Activated CD4-positive, alpha-beta T cell treated with anti-CD3 and anti-CD28 coated beads, Interleukin-10, Interleukin-2, amounts not matched to agents 100 ng/mL and 50 ng/mL, durations not matched to agents 16 hours and 8 hours (primary cell): ENCODE results near the gene SPECC1.
A peak's percentile ranks its signal among the peaks of the same experiment; 100 is the strongest.
"Not testable (repeated sequence)": the region's sequence is repeated elsewhere in the genome, so short reads cannot be mapped to it uniquely, and the experiment has no call there.

ENCODE experiments used
- DNase-seq: peaks from one replicate; pipeline ENCODE4 v3.0.0-alpha.2; 2020

Gene SPECC1

DNA sequence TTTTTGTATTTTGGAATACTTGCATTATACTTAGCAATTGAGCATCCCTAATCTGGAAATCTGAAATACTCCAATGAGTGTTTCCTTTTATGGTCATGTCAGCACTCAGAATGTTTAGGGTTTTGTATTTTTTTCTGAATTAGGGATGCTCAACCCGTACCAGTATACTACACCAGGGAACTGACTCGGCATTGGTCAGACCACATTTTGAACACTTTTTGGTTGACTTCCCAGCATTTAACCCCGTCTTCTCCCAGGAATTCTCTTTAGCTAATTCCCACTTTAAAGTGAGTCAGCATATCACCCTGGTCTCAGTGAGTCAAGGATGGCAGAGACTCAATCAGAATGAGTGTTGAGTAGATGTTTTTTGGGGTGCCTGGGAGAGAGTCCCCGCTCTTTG lies 177.9 kb downstream of the SPECC1 start:
- no peak for DNase-seq

DNA sequence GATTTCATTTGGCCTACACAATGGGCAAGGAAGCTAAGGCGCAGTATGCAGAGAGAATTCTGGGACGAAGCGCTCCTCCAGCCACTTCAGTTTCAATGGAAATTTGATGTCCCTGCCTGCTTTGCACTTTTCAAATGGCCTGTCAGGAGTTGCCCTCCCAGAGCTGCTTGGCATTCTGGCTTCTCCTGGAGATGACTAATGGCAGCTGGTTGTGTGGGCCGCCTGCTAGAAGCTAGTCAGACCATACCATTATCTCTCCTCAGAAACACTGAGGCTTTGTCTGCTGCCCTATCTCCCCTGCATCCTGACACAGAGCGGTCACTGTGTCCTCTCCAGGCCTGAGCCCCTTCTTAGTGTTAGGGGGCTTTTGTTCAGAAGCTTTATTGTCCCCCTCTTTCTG lies 180.1 kb downstream of the SPECC1 start:
- no peak for DNase-seq

DNA sequence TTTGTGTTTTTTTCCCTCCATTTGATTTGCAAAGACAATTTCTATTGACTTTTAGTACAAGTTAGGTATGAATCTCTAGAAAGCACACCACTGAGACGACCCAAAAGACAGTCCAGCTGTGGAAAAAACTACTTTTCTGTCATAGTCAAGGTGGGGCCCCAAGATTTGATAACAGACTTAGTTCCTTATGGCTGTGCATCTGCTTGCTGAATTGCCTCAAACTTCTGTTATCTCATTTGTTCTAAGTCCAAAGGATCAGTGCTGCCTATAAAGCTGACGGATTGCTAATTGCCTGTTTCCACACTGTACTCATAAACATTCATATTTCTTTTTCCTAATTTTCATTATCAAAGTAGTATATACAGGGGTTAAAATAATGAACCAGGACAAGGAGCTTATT lies 180.8 kb downstream of the SPECC1 start:
- no peak for DNase-seq

DNA sequence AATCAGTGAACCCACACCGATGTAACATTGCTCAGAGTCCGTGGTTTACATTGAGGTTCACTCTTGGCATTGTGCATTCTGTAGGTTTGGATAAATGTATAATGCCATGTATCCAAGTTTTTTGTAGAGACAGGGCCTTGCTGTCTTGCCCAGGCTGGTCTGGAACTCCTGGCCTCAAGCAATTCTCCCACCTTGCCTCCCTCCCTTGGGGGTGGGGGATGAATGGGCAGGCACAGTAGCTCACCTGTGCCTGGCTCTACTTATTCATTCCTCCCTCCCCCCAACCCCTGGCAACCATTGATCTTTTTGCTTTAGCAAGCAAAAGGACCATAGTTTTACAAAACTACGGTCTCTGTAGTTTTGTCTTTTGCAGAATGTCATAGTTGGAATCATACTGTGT lies 181.4 kb downstream of the SPECC1 start:
- no peak for DNase-seq

DNA sequence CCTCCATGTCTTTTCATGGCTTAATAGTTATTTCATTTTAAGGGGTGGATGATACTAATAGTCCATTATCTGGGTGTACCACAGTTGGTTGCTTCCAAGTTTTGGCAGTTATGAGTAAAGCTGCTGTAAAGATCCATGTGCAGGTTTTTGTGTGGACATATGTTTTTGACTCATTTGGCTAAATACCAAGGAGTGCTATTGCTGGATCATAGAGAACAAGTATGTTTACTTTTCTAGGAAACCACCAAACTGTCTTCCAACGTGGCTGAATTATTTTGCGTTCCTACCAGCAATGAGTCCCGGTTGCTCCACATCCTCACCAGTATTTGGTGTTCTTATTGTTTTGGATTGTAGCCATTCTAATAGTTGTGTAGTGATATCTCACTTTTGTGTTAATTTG lies 181.9 kb downstream of the SPECC1 start:
- DNase-seq, result no peak

DNA sequence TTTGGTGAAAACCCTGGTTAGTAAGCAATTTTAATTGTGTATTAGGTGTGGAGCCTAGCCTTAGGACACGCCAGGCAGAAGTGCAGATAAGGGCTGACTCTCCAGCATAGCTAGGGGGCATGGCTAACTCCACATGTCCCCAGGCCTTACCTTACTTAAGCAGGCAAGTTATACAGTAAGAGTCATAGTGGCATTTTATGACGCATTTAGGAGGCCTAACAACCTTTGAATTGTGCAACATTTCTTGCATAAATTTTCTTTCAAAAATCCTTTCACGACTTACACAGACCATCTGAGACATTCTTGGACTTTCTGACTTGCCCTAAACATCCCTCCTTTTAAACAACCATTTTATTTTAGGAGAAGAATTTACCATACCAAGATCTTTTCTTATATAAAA lies 187.1 kb downstream of the SPECC1 start:
- not testable (repeated sequence) for DNase-seq

DNA sequence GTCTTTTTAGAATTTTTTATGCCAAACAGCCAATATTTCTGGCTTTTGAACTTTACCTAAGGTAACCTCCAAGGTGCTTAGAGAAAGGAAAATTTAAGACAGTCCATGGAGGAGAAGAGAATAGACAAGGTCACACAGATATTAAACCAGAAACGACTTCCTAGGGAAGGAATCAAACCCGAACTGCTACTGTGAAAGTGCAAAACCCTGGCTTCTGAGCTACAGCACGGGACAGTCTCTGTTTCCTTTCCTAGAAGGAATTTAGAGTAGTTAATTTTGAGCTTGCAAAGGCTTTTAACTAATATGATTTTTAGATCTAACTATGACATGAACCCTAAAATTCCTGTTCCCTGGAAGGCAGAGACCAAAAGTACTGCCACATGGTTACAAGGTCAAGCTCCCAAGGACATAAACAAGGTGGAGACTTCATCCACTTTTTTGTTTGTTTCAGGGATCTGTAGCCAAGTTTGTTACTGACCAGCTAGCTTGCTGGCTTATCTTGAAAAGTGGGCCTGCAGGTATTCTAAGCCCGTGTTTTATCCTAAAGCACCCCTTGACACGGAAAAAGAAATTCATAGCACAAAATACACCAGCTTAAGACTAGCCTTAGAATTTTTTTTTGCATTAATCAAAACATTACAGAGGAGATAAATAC lies 188.2 kb downstream of the SPECC1 start:
- no peak for DNase-seq

DNA sequence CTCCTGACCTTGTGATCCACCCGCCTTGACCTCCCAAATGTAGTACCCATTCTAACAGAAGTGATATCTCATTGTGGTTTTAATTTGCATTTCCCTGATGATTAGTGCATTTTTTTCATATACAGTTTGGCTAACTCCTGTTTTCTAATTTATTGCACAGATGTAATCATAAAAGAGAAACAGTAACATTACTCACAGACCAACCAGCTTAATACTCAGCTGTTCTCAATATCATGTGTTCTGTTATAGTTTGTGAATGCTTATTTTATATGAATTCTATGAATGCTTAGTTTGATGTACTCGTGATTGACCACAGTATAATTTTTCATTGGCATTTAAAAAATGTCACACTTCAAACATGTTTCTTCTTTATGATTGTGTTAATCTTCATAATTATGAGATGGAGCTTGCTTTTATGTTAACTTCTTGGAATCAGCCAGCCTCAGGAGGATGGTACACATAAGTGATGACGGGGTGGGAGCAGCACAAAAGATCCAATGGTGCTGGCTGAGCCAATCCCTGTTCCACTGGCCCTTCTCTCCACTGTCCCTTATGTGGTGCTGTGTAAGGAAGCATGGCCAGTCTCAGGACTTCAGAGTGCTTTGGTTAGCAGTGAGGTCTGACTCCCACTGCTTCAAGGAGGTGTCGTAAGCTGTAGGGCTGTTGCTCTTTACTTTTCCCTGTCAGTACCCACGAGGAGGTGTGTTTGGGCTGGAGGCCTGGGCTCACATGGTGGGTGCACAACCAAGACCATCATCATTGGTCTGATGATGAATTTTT lies 191.0 kb downstream of the SPECC1 start:
- no peak for DNase-seq

DNA sequence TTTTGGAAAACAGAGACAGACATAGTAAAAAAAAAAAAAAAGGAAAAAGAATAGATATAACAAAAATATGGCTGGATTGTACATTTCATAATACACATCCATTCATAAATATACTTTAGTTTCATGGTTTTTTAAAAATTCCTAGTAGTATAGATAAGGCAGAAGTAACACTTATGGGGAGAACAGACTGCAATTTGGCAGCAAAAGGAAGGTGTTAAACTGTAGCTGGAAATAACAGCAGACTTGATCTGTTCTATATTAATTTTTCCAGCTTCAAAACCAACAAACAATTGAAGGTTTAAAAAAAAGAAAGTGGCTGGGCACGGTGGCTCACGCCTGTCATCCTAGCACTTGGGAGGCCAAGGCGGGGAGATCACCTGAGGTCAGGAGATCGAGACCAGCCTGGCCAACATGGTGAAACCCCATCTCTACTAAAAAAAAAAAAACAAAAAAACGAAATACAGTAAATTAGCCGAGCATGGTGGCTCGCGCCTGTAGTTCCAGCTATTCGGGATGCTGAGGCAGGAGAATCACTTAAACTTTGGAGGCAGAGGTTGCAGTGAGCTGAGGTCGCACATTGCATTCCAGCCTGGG lies 191.8 kb downstream of the SPECC1 start:
- no peak for DNase-seq

DNA sequence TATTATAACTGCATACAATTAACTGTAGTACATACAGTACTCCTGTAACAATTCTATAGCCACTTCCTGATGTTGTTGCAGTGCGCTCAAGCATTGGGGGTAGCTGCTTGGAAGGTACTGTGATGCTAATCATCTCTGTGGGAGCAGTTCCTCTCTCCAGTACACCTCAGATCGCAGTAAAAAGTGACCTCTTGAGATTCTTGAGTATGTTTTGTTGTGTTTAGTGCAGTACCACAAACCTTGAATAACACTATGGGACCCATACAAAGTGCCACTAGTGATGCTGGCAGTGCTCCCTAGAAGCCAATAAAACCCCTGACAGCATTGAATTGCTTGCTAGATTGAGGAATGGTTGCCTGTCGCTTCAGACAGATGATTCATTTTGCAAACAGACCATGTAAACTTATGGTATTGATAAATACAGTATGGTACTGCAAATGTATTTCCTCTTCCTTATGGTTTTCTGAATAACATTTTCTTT lies 193.0 kb downstream of the SPECC1 start:
- no peak for DNase-seq

DNA sequence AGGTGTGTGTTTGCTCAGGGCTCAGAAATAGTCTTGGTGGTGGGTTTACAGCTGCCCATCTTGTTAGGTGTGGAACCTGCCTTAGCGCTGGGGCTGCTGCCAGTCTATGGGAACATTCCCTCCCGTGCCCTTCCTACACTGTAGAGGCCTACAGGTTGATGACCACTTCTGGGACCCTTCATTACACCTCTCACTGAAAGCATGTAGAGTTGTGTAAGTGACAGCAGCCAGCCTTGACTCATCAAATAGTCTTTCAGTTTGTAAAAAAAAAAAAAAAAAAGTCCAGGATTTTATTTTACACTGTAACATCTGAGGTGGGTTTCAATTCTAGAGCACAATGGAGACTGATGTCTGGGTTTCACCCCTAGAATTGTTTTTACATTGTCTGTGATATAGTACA lies 193.9 kb downstream of the SPECC1 start:
- DNase-seq, result no peak

DNA sequence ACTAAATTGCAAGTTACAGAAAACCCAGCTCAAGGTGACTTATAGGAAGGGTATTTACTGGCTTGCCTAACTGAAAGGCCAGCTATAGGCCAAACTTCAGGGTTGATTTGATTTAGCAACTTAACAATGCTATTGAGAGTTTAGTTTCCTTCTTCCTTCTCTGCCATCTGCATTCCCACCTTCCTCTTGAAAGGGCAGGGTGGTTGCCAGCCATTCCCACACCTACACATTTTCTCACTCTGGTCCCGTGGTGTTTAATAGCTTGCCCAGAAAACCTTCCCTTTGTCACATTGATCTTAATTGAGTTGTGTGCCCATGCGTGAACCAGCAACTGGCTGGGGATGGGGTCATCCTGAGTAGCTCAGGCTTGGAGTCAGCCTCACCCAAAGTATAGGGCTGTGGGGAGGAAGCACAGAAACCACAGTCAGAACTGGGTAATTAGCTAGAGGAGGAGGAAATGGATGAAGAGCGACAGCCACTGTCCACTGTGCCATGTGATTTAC lies 194.7 kb downstream of the SPECC1 start:
- no peak for DNase-seq

DNA sequence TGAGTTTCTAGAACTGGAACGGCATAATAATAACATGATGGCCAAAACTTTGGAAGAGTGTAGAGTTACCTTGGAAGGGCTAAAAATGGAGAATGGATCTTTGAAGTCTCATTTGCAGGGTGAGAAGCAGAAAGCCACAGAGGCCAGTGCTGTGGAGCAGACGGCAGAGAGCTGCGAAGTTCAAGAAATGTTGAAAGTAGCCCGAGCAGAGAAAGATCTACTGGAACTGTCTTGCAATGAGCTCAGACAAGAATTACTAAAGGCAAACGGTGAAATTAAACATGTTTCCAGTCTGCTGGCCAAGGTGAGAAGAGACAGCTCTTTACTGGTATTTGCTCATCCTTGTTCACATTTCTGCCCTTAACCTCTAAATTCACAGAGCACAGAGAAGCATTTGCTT lies 196.4 kb downstream of the SPECC1 start:
- DNase-seq, result no peak

DNA sequence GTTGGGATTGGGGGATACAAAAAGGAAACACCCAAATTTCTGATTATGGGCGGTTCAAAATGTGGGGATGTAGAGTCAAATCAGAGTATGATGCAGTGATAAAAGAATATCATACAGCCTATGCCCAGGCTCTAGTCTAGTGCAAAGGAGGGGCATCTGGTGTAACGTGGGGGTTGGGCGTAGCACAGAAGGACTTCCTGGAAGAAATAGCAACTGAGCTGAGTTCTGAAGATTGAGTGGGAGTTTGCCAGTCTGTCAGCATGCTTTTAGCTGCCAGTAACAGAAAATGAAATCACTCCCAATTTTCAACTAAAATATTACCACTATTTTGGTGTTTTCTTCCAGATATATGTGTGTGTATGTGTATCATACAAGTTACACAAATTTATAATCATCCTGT lies 196.9 kb downstream of the SPECC1 start:
- DNase-seq, result peak; percentile 25

DNA sequence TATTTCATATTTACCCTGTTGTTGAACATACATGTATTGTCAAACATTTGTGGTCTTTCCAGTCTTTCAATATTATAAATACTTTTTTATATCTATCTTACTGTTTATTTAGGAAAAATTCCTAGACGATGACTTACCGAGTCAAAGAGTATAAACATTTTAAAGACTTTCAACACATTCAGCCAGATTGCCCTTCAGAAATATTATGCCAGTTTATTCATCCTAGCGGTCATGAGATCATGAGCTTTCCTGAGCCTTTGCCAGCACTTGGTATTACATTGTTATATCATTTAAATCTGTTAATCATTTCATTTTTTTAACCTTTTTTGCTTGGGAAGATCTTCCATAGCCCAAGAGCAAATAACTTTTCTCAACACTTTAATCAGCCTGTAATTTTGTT lies 197.4 kb downstream of the SPECC1 start:
- no peak for DNase-seq

DNA sequence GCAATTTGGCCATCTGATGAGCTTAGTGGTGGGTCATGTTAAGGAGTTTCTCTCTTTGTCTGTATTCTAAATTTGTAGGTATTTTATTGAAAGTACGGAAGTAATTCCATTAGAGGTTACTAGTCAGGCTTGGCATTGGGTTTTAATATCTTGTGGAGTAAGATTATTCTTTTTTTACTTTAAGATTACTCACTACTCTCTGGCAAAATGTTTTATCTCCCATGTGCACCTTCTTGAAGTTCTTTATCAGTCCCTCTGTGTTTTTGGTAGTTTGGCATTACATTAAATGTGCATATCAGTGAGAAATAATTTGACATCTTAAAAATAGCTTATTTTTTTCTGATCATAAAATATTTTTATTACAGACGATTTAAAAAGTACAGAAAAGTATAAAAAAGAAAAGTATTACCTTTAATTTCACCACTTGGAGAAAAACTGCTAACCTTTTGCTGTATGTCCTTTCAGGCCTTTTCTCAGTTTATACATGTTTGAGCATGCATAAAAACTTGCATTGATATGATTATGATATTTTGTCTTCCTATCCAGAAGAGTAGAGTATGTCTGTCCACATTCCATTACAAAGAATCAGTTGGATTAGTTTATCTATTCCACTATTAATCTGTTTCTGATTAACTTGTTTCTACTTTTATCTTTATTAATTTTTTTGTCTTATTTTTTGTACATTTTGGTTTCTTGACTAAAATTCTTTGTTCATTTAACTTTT lies 198.3 kb downstream of the SPECC1 start:
- DNase-seq, result no peak

DNA sequence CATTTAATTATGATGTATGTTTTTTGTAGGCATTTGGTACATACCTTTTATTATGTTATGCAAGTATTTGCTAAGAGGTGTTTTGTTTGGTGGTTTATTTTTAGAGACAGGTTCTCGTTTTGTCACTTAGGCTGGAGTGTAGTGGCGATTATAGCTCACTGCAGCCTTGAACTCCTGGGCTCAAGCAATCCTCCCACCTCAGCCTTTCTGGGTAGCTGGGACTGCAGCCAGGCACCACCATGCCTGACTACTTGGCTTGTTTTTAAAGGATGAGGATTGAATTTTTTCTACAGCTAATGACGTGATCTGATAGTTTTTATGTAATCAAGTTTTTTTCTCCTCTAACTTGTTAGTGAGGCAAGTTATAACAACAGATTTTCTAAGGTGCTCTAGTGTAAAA lies 199.6 kb downstream of the SPECC1 start:
- DNase-seq, result no peak

DNA sequence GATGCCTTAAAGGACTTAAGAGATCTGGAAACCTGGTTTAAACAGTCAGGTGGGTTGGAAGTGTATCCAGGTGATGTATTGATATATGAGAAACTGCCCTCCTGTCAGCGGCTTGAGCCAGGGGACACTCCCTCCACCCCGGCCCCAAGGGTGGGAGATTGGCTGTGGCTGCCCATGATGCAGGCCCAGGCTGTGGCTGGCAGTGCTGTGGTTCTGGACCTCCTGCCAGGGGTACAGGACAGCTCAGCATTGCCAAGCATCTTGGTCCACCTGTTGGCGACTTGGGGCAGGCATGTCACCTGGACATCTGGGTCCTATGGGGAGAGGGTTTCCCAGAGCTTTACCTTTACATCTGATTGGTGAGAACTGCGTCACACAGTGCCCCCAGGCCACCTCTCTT lies 201.0 kb downstream of the SPECC1 start:
- no peak for DNase-seq

DNA sequence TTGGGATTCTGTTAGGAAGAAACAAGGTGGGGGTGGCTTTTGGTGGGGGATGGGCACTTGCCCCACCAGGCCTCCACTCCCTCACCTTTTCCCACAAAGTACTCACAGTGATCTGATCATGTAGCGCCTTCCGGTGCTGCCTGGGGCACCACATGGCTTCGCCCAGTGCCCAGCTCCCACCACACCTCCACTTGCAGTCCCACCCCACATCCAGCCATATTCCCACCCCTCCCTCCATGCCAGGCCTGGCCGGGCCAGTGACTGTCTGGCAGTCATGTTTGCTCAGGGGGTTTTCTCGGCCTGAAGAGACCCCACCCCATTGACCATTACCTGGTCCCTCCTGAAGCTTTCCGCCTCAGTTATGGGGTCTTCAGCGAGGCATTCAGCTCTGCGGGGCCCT lies 201.5 kb downstream of the SPECC1 start:
- no peak for DNase-seq

DNA sequence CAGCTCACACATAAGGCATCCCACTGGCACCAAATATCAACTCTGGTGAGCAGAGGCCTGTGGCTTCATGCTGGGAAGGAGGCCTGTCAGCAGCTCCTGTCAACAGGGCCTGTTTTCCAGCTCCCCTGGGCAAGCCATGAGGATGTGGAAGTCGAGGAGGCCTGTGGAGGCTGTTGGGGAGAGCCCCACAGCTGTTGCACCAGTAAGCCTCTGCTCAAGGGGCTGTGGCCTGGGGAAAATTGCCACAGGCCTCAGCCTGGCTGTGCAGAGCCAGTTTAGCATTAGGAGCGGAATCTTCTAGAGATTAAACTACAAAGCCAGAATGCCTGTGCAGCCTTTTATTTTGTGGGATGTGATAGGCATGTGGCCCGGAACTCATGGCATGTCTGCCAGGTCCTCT lies 202.1 kb downstream of the SPECC1 start:
- no peak for DNase-seq

DNA sequence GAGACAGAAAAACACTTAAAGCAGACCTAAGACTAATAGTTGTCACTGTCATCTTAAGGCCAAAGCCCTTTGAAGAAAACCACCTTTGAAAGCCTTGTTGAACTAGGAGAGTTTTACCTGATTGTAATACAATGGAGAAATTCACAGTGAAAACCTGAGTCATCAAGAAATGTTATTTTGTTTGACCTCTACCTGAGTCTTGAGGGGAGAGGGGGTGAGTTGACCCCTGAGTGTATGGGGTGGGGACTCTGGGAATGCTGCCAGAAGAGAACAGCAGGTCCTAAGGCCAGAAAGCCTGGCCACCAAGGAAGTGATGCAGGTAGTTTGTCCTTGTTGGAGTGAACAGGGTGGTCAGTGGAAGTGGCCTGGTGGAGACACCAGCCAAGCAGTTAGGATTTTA lies 204.3 kb downstream of the SPECC1 start:
- DNase-seq, result no peak

DNA sequence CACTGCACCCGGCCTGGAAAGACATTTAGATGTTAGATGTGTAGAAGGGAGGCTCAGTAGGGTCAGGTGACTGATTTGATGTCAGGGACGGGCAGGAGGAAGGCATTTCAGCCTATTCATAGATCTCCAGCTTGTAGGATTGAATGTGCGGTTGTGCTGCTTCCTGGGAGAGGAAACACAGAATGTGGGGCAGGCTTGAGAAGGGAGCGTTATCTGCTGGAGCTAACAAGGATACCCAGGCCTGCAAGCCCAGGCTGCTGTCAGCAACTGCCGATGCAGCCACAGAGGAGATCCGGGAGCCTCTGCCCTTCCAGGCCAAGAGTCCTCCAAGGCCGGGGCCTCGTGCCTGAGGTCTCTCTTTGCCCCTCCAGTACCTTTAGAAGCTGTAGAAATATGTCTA lies 205.6 kb downstream of the SPECC1 start:
- no peak for DNase-seq

DNA sequence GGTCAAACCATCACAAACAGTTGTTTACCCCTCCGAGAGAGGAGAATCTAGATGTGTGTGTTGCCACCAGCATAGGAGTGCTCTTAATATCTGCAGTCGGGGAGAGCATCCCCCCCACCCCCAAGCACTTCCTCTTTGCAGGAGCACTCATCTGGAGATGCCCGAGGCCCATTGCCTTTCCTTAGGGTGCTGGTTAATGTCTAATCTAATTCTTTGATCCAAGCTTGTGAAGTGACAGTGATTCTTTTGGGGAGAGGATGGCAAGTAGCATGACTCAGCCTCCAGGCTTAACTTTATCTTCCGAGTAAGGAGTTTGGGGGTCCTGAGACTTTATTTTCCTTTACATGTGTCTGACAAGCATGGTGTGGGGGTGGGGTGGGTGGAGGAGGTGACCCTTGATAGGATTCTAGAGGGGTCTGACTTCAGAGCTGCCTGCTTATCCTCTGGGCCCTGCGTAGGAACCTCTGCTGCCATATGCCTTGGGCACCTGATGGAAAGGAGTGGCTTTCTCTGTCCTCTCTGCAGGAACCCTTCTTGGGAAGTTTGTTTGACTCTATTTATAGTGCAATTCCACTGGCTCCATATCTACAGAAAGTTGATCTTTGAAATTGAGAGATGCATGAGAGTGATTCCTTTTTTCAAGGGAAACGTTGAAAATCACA lies 207.1 kb downstream of the SPECC1 start:
- DNase-seq, result no peak
